GM12891 (cell line): ENCODE data around the gene MAEA.

Source experiments
- POLR2AphosphoS5 ChIP-seq: IDR thresholded peaks from 2 replicates; pipeline ENCODE4 v1.6.1; 2011; ENCODE audit warnings: low read depth, low read length, control low read depth
- TAF1 ChIP-seq: IDR thresholded peaks from 2 replicates; pipeline ENCODE4 v1.6.1; 2011; ENCODE audit warnings: low read depth, low read length, control low read depth

DNA sequence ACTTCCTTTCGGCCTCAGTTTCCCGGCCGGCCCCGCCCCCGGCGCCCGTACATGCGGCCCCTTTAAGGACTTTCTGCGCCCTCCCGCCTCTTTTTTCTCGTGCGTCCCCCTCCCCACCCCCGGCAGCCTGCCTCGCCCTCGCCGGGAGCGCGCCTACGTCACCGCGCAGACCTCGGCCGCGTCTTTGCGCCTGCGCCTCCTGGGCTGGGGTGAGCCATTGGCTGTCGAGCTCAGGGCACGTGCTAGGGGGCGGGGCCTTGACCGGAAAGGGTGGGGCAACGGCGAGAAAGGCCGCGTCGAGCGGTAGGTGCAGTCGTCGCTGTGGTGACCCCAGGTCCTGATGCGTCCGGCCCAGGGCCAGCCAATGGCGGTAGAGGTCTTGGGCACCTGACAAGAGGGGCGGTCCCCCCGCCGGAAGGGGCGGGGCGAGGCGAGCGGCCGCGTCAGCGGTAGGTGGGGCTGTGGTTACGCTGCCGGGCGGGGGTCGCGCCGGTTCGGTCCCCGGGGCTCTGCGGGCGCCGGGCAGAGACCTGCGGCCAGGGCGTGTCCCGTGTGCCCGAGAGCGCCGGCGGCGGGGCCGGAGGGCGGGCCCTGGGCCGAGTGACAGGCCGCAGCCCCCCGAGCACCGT, 57.2 kb downstream of the MAEA start, which contains the start of gene UVSSA:
- TF ChIP-seq POLR2AphosphoS5 (no peak), TAF1 (no peak)
